GM18951 (cell line): ENCODE results near the gene ATF7IP.

Source experiments
- POLR2A ChIP-seq: IDR thresholded peaks from 4 replicates; pipeline ENCODE4 v1.6.1; 2011; ENCODE audit warnings: mild to moderate bottlenecking; ENCODE audit not compliant: insufficient read length, insufficient read depth; ENCODE audit errors: extremely low read depth
- in situ Hi-C: fragments of 300-500 bp; cut with MboI; formaldehyde crosslinking; loops from one replicate; pipeline ENCODE4 v1.12.0; 2022; ENCODE audit warnings: low sequenced_read_pairs, mixed read lengths, inconsistent platforms; ENCODE audit not compliant: unreplicated experiment

The ATF7IP gene

DNA sequence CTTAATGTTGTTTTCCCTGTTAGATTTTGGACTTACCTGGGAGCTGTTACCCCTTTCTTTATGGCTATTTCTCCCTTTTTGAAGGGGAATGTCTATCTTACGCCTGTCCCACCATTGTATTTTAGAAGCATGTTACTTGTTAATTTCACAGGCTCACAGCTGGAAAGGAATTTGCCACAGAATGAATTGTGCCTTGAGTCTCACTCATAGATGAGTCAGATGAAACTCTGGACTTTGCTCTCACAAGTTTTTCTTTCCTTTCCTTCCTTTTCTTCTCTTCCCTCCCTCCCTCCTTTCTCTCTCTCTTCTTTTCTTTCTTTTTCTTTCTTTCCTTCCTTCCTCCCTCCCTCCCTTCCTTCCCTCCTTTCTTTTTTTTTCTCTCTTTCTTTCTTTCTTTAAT is 9.3 kb upstream of the ATF7IP start:
- TF ChIP-seq POLR2A = no peak
- in situ Hi-C loops = no loop called here

DNA sequence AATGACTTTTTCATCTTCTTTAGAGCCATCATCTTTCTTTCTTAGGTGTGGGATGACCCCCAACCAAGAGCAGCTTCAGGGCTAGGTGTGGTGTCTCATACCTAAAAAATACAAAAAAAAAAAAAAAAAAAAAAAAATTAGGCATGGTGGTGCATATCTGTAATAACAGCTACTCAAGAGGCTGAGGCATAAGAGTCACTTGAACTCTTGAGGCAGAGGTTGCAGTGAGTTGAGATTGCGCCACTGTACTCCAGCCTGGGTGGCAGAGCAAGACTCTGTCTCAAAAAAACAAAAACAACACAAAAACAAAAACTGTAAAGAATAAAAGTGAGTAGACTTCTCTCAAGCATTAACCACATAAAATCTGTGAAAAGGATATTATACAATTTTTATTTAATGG is 8.0 kb upstream of the ATF7IP start:
- no peak for TF ChIP-seq POLR2A
- in situ Hi-C loops = no loop called here

DNA sequence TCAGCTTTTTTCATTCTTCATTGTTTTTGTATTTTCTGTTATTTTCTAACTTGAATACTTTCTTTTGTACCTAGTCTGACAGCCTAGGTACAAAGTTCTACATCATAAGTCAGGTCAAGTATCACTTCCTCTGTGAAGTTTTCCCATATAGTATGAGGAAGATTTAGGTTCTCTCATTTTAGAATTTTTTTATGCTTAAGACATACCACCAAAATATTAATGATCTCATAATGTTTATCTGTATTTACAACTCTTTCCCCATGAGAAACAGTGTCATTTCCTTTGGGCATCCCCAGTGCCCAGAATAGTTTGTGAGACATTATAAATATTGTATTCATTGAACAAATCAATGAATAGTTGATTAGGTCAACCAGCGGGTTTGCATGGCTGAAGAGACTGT is 3.1 kb upstream of the ATF7IP start:
- no peak for TF ChIP-seq POLR2A
- in situ Hi-C loops = loop anchor here (10.0 kb wide), 1 partner anchor 98 kb away; no protein-coding TSS in a partner anchor

DNA sequence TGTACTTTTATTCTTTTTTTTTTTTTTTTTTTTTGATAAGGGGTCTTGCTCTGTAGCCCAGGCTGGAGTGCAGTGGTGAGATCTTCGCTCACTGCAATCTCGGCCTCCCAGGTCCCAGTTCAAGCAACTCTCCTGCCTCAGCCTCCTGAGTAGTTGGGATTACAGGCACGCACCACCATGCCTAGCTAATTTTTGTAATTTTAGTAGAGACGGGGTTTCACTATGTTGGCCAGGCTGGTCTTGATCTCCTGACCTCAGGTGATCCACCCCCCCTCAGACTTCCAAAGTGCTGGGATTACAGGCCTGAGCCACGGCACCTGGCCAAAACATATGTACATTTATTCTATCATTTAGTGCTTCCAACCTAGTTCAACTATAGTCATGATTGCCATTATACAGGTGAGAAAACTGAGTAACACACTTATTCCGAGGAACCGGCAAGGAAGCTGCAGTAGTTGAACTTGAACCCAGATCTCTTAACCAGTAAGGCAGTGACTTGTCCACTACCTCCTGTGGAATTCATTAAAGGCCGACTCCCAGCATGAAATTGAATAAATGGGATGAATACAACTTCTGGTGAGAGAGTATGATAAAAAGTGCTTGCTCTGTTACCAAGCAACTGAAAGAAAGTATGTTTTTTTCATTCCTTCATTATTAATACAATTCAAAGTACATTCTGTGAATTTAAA is 755 bp upstream of the ATF7IP start:
- no peak for TF ChIP-seq POLR2A
- in situ Hi-C loops = loop anchor here (10.0 kb wide), 1 partner anchor 100 kb away; no protein-coding TSS in a partner anchor

DNA sequence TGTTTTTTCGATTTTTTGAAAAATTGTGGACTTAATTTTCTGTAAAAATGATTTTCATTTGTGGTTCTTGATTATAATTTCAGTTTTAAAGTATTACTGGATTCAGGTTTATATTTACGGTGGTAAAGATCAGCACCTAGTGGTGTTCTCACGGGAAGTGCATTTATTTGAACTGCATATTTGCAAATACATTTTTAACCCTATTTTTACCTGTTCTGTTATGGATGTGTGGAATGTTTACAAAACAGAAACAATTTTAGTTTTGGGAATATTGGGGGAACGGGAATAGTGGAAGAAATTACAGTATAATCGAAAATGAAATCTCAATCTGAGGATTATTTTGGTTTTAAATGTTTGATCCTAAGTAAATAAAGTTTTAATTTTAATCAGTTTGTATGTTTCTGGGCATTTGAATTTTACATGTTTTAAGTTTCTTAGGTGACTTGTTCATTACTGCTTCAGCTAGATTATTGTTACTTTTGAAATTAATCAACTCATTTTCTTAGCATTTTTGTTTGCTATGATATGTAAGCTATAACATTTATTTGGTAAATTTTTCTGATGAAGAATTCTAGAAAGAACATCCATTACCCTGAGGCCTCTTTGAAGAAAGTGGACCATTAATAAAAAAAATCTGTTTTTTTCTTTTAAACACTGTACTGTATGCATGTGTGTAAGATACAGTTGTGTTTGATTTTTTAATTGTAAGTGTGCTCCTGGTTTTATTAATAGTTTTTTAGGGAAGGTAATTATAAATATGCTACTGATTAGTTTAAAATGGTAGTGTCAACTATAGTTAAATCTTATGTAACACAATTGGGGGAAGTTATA is 942 bp downstream of the ATF7IP start:
- no peak for TF ChIP-seq POLR2A
- in situ Hi-C loops = loop anchor here (10.0 kb wide), 1 partner anchor 102 kb away; no protein-coding TSS in a partner anchor

DNA sequence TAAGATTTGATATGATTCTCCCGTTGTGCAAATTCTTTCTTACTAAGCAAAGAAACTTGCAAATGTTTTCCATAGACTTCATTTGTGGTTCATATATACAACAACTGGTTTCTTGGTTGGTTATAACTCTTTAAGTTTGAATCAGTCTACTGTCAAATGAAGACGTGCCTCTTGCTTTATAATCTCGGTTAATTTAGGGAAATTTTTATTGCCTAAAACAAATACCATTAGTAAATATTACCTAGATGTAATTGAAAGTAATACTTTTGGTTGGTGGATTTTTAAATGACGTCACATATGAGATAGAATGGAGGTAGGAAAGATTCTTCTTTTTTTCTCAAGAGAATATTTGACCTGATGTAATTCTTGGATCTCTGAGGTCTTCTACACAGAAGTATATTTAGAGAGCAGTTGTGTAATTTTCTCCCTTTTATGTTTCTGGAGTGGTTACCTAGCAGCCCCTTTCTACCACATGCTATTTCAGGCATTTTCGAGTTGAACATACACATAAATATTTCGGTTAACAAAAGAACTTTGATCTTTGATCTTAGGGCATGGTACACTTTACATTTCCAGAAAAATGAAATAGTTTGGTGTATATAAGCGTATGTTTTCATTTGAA is 1.7 kb downstream of the ATF7IP start:
- peak; percentile 37 for TF ChIP-seq POLR2A
- in situ Hi-C loops = loop anchor here (10.0 kb wide), 1 partner anchor 102 kb away; no protein-coding TSS in a partner anchor

DNA sequence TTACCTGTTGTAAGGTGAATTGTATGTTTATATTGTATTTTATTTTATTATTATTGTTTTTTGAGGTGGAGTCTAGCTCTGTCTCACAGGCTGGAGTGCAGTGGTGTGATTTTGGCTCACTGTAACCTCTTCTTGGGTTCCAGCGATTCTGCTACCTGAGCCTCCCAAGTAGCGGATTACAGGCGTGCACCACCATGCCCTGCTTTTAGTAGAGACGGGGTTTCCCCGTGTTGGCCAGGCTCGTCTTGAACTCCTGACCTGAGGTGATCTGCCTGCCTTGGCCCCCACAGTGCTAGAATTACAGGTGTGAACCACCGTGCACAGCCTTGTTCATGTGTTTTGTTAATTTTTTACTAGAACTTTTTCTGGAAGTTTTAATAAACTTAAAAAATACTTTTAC is 3.8 kb downstream of the ATF7IP start:
- TF ChIP-seq POLR2A = no peak
- in situ Hi-C loops = loop anchor here (10.0 kb wide), 1 partner anchor 105 kb away; no protein-coding TSS in a partner anchor

DNA sequence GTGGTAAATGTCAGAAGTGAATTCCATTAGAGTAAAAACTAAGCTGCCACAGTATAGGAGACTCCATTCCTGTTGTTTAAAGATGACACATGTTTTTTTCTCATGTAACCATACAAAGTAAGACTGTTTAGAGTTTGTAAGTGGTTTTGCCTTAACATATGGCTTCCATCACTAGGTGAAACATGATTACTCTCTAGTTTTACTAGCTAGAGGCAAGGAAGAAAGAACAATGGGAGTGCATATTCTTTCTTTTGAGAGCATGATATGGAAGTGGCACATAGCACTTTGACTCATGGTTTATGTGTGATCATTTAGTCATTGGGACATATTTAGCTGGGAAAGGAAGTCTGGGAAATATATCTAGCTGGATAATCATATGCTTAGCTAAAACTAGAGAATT is 7.7 kb downstream of the ATF7IP start:
- TF ChIP-seq POLR2A = no peak
- in situ Hi-C loops = no loop called here

DNA sequence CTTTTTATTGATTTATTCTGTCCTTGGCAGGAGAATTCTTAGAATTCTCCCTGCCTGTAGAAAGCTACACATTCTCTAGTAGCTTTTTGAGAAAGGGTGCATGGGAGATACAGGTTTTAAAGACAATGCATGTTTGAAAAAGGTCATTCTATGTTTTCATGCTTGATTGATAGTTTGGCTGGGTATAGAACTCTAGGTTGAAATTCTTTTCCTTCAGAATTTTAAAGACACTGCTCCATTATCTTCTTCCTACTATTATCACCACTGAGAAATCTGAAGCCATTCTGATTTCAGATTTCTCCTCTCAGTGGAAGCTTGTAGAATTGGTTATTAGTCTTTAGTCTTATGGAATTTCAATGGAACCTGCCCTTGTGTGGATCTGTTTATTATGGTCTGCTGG is 14.0 kb downstream of the ATF7IP start:
- no peak for TF ChIP-seq POLR2A
- in situ Hi-C loops = no loop called here

DNA sequence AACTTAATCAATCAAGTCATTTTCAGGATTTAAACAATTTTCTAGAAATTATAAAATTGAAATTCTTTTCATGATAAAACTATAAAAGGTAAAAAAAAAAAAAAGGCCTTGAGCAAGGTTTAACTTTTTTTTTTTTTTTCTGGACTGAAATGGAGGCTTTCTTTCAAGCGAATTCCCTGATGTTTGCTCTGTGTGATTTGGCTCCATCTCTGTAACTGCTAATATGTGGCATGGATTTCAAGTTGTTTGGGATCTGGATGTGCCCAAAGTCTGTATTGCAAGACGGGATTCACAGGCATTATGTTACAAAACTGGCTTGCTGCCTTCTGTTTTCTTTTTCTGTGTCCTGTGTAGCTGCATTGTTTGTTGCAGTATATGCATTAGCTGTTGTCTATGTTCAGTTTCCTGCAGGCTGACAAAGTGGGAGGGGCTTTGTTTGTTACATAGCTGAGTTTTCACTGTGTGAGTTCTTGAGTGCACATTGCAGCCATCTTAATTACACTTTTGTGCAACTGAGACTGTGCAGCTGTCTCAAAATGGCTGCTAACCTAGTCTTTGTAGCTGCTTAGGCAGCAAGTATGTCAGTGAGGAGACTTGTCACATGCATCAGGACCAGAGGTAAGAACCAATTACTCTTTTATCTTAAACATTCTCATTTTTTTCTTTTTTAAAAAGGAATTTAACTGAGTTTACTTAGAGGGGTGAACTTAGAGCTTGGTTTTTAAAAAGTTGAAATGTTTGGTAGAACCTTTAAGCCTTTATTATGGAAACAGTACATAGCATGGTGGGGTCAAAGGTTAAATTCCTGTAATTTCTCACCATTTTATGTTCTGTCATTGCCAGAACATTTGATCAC is 19.5 kb downstream of the ATF7IP start:
- TF ChIP-seq POLR2A = no peak
- in situ Hi-C loops = no loop called here

DNA sequence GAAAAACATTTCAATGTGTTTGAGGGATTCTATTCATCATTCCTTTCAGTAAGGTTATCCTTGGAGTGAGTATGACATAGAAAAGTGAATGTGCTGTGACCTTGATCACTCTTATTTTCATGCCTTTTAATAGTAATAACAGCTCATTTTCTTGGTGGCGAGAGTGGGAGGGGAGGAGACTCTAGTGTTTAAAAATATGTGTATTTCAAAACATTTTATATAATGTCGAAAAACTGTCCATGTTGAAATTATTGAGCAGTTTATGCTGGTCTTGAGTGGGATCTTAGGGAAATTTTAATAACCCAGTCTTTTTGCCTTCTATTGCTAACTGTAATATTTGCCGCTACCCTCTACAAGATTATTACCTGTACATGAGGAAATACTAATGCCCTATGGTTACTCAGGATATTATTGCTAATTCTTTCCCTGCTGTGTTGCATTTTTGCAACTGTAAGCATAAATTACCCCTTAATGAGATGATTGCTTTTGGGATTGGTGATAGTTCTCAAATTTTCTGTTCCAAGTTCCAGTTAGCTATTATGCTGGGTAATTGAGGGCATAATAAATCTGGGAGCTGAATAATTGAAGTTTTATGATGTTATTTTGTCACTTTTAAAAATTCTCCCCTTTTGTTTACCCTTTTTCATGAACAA is 21.9 kb downstream of the ATF7IP start:
- TF ChIP-seq POLR2A = no peak
- in situ Hi-C loops = no loop called here

DNA sequence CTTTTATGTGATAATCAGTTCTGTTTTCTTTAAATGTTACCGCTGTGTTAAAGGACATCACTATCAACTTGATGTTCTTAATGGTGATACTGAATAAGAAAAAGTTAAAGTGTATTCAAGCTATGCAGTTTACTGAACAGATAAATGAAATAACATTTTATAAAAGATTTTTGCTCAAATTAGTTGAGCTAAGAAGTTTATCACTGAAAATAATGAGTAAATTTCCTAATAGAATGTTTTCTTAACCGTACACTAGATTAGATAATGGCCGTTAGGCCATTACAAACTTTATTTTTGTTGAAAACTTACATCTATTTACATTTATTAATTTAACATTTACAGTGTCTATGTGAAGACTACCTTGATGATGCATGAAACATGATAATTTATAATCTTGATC is 25.0 kb downstream of the ATF7IP start:
- in situ Hi-C loops = no loop called here
- TF ChIP-seq POLR2A = no peak
